Measurements from ENCODE around the gene PDLIM5.

DNA sequence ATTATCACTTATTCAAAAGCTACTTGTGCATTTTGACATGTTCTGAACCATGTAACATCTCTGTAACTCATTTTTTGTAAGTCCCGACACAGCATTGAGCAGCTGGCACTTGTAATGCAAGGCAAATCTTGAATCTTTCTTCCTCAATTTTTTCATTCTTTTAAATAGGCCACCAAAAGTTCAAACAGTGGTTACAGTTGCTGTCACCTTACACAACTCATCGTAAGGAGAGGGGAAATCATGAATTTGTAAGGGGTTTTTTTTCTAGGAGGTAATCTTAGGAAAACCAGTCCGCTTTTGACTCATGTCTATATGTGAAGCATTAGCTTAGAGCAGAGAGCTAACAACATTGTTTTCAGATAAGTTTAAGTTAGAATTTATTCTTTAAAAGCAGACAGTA is 124.5 kb downstream of the PDLIM5 start:
- TF ChIP-seq, protein P1, sequence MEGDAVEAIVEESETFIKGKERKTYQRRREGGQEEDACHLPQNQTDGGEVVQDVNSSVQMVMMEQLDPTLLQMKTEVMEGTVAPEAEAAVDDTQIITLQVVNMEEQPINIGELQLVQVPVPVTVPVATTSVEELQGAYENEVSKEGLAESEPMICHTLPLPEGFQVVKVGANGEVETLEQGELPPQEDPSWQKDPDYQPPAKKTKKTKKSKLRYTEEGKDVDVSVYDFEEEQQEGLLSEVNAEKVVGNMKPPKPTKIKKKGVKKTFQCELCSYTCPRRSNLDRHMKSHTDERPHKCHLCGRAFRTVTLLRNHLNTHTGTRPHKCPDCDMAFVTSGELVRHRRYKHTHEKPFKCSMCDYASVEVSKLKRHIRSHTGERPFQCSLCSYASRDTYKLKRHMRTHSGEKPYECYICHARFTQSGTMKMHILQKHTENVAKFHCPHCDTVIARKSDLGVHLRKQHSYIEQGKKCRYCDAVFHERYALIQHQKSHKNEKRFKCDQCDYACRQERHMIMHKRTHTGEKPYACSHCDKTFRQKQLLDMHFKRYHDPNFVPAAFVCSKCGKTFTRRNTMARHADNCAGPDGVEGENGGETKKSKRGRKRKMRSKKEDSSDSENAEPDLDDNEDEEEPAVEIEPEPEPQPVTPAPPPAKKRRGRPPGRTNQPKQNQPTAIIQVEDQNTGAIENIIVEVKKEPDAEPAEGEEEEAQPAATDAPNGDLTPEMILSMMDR (conservative IDR thresholded peaks at IDR 0.05; ENCODE audit: low read length), result no peak
- no peak for TF ChIP-seq EZH2phosphoT487 (IDR thresholded peaks at IDR 0.05; ENCODE audit: borderline replicate concordance)
